NCI-H345 treated with DMSO at 0.1 percent for 48 hours (cell line): ENCODE measurements around the gene CPA5.
"Not testable (repeated sequence)": the region's sequence is repeated elsewhere in the genome, so short reads cannot be mapped to it uniquely, and the experiment has no call there.

Experiments used
- DNase-seq: peaks from one replicate; lab custom pipeline; 2025; ENCODE audit not compliant: unreplicated experiment; lab: John Stamatoyannopoulos, UW

The CPA5 gene

GRCh38 chr7:130358471-130358870, 13.9 kb downstream of the CPA5 start:
- no peak for DNase-seq

- DNase-seq, result no peak
Measured at GRCh38 chr7:130359276-130359857, 14.8 kb downstream of the CPA5 start.

GRCh38 chr7:130360518-130360917, 15.9 kb downstream of the CPA5 start:
- no peak for DNase-seq

- no peak for DNase-seq
Measured at GRCh38 chr7:130361681-130362080, 17.1 kb downstream of the CPA5 start.

- DNase-seq, result no peak
Measured at GRCh38 chr7:130362251-130362816, 17.7 kb downstream of the CPA5 start.

- no peak for DNase-seq
Measured at GRCh38 chr7:130363026-130363847, 18.6 kb downstream of the CPA5 start.

GRCh38 chr7:130364451-130364850, 19.8 kb downstream of the CPA5 start:
- no peak for DNase-seq

- peak; percentile 22 for DNase-seq
Measured at GRCh38 chr7:130365088-130365487, 20.5 kb downstream of the CPA5 start.

GRCh38 chr7:130365511-130366441, 21.2 kb downstream of the CPA5 start:
- peak; percentile 96 for DNase-seq

GRCh38 chr7:130366564-130366963, 21.9 kb downstream of the CPA5 start:
- DNase-seq, result no peak

GRCh38 chr7:130367088-130367755, 22.6 kb downstream of the CPA5 start:
- DNase-seq, result no peak

GRCh38 chr7:130367836-130368746, 23.5 kb downstream of the CPA5 start:
- DNase-seq, result no peak

- no peak for DNase-seq
Measured at GRCh38 chr7:130369110-130369711, 24.6 kb downstream of the CPA5 start.

GRCh38 chr7:130369831-130370550, 25.4 kb downstream of the CPA5 start:
- no peak for DNase-seq

- DNase-seq, result no peak
Measured at GRCh38 chr7:130371046-130371445, 26.4 kb downstream of the CPA5 start.

- DNase-seq, result no peak
Measured at GRCh38 chr7:130372402-130373165, 28.0 kb downstream of the CPA5 start.

- no peak for DNase-seq
Measured at GRCh38 chr7:130374507-130374906, 29.9 kb downstream of the CPA5 start.

GRCh38 chr7:130376461-130376860, 31.8 kb downstream of the CPA5 start:
- DNase-seq, result not testable (repeated sequence)
